GM19351 (cell line): ENCODE measurements around the gene PHACTR2.

Experiments used
- ATAC-seq: cut with Tn5 transposase; IDR thresholded peaks from one replicate; pipeline ENCODE4 v1.9.1; 2021; ENCODE audit warnings: mild to moderate bottlenecking, moderate library complexity; ENCODE audit not compliant: unreplicated experiment

Gene PHACTR2

GRCh38 chr6:143696664-143697000 lies 18.9 kb downstream of the PHACTR2 start:
- ATAC-seq = no peak

- ATAC-seq = no peak
Measured at GRCh38 chr6:143697076-143697800, 19.5 kb downstream of the PHACTR2 start.

- ATAC-seq = no peak
Measured at GRCh38 chr6:143698329-143698728, 20.6 kb downstream of the PHACTR2 start.

- no peak for ATAC-seq
Measured at GRCh38 chr6:143698759-143699429, 21.1 kb downstream of the PHACTR2 start.

GRCh38 chr6:143699430-143699825 lies 21.7 kb downstream of the PHACTR2 start:
- no peak for ATAC-seq

GRCh38 chr6:143700684-143701348 lies 23.1 kb downstream of the PHACTR2 start:
- no peak for ATAC-seq

- no peak for ATAC-seq
Measured at GRCh38 chr6:143701349-143702234, 23.8 kb downstream of the PHACTR2 start.

- no peak for ATAC-seq
Measured at GRCh38 chr6:143705569-143705968, 27.8 kb downstream of the PHACTR2 start.

GRCh38 chr6:143707697-143708096 lies 29.9 kb downstream of the PHACTR2 start:
- no peak for ATAC-seq

GRCh38 chr6:143708889-143709288 lies 31.1 kb downstream of the PHACTR2 start:
- no peak for ATAC-seq

GRCh38 chr6:143711714-143712113 lies 33.9 kb downstream of the PHACTR2 start:
- ATAC-seq = no peak

- no peak for ATAC-seq
Measured at GRCh38 chr6:143718472-143718871, 40.7 kb downstream of the PHACTR2 start.

- no peak for ATAC-seq
Measured at GRCh38 chr6:143721642-143722041, 43.9 kb downstream of the PHACTR2 start.

GRCh38 chr6:143724876-143725275 lies 47.1 kb downstream of the PHACTR2 start:
- ATAC-seq = no peak

GRCh38 chr6:143726015-143726647 lies 48.4 kb downstream of the PHACTR2 start:
- ATAC-seq = peak; percentile 86

GRCh38 chr6:143727035-143727434 lies 49.3 kb downstream of the PHACTR2 start:
- ATAC-seq = no peak

GRCh38 chr6:143731789-143732188 lies 54.0 kb downstream of the PHACTR2 start:
- ATAC-seq = no peak

- ATAC-seq = no peak
Measured at GRCh38 chr6:143732536-143732935, 54.8 kb downstream of the PHACTR2 start.

GRCh38 chr6:143733510-143733909 lies 55.7 kb downstream of the PHACTR2 start:
- ATAC-seq = no peak

GRCh38 chr6:143734641-143735063 lies 56.9 kb downstream of the PHACTR2 start:
- no peak for ATAC-seq
